GM06990 (cell line): ENCODE data around the gene DCST1.

Source experiments
- DNase-seq: peaks from one replicate; pipeline ENCODE4 v3.0.0-alpha.2; 2011; ENCODE audit not compliant: insufficient read length; ENCODE audit errors: extremely low read depth
- H3K27me3 ChIP-seq: replicated peaks from 2 replicates; pipeline ENCODE4 v1.6.0; 2011; ENCODE audit warnings: low read length; ENCODE audit not compliant: control insufficient read depth, insufficient read depth
- H3K36me3 ChIP-seq: 2 replicates; pipeline ENCODE4 v1.5.1; 2011; ENCODE audit warnings: low read length; ENCODE audit not compliant: control insufficient read depth, insufficient read depth
- H3K4me3 ChIP-seq: replicated peaks from 2 replicates; pipeline ENCODE4 v1.5.1; 2011; ENCODE audit warnings: low read depth, mild to moderate bottlenecking, control low read depth, low read length
- CTCF ChIP-seq: IDR thresholded peaks from 2 replicates; pipeline ENCODE4 v1.5.1; 2011; ENCODE audit warnings: low read length, control low read depth, mild to moderate bottlenecking, inconsistent platforms; ENCODE audit not compliant: insufficient read depth, poor library complexity, severe bottlenecking

DCST1 gene

DNA sequence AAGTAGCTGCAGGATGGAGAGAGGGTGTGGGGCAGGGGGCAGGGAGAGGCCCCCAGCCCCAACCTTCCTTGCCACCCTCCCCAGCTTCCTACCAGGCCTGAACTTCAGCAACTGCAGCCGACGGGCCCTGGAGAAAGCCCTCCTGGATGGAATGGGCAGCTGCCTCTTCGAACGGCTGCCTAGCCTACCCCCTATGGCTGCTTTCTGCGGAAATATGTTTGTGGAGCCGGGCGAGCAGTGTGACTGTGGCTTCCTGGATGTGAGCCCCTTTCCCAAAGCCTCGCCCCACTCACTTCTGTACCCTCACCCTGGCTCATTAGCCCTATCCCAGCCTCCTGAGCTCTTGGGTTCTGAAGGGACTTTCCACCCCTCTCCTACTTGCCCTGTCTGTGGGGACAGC is 23.5 kb downstream of the DCST1 start:
- no peak for DNase-seq
- no peaks in the 10 kb centered on the region for H3K36me3 ChIP-seq
- H3K4me3 ChIP-seq, result no peak overlapping the region
- no peak for TF ChIP-seq CTCF
- no peaks in the 10 kb centered on the region for H3K27me3 ChIP-seq

DNA sequence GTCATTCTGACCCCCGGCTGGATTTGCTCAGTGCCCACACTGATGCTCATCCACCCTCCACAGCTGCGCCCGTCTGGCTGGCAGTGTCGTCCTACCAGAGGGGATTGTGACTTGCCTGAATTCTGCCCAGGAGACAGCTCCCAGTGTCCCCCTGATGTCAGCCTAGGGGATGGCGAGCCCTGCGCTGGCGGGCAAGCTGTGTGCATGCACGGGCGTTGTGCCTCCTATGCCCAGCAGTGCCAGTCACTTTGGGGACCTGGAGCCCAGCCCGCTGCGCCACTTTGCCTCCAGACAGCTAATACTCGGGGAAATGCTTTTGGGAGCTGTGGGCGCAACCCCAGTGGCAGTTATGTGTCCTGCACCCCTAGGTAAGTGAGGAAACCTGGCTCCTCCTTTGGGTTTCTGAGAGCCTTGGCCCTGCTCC is 24.2 kb downstream of the DCST1 start:
- no peak overlapping the region for H3K4me3 ChIP-seq
- no peak for DNase-seq
- no peaks in the 10 kb centered on the region for H3K36me3 ChIP-seq

DNA sequence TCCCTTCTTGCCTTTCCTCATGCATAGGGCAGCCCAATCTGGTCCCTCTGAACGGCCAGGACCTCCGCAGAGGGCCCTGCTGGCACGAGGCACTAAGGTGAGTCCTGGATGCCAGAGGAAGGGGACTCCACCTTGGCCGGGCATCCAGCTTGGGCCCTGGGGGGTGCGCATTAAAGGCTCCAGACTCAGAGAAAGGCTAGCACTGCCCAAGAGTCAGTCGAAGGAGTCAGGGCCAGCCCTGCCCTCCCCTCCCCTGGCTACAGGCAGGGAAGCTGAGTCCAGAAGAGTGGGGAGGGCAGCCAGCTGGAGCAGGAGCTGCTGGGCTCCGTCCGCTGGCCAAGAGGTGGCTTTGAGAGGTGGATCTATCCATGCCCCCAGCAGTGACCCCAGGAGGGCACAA is 27.1 kb downstream of the DCST1 start:
- Histone ChIP-seq H3K36me3 (no peaks in the 10 kb centered on the region), H3K4me3 (no peak overlapping the region), H3K27me3 (no peaks in the 10 kb centered on the region)
- DNase-seq, result no peak
- no peak for TF ChIP-seq CTCF

More for the DNA sequence above, 24.2 kb downstream of the DCST1 start:
- TF ChIP-seq CTCF, result peak; percentile 1
- H3K27me3 ChIP-seq, result no peaks in the 10 kb centered on the region

DNA sequence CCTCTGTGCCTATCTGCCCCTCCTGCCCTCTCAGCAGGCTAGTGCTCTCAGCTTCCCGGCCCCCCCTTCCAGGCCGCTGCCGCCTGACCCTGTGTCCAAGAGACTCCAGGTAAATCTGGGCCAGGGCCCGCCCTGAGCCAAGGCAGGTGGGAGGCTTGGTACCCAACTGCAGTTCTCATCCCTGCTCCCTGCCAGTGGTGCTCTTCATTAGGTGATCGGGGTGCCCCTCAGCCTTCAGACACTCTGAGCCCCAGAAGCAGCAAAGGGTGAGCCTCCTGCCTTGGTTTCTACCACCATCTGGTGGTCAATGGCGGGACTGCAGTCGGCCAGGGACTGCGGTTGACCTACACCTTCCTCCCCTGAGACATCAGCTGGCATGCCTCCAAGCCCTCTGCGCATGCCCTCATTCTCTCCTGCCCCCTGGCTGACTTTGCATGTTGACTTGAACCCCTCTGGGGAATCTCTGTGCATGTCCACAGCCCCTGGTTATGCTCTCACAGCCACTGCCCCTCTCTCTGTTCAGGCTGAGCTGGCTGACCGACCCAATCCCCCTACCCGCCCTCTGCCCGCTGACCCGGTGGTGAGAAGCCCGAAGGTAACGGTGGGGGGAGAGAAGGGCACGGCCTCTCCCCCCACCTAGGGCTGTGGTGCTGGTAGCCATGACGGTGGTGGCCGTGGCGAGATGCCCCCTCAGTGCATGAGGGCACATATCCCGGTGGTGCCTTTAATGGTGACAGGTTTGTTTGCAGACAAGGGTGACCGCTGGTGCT is 27.9 kb downstream of the DCST1 start:
- H3K27me3 ChIP-seq, result no peaks in the 10 kb centered on the region
- H3K4me3 ChIP-seq, result peak overlapping the region; percentile 38
- peak; percentile 98 for TF ChIP-seq CTCF
- H3K36me3 ChIP-seq, result no peaks in the 10 kb centered on the region
- DNase-seq, result peak; percentile 85

DNA sequence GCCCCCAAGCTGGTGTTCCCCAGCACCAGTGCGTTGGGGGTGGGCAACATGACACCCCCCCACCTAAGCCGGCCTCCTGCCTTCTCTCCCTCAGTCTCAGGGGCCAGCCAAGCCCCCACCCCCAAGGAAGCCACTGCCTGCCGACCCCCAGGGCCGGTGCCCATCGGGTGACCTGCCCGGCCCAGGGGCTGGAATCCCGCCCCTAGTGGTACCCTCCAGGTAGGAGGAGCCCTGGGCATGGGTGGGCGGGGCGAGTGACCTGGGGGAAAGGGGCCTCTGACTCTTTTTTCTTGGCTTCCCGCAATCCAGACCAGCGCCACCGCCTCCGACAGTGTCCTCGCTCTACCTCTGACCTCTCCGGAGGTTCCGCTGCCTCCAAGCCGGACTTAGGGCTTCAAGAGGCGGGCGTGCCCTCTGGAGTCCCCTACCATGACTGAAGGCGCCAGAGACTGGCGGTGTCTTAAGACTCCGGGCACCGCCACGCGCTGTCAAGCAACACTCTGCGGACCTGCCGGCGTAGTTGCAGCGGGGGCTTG is 28.6 kb downstream of the DCST1 start:
- Histone ChIP-seq H3K36me3 (no peaks in the 10 kb centered on the region), H3K4me3 (no peak overlapping the region; the same call in 1 of the 2 replicates), H3K27me3 (no peaks in the 10 kb centered on the region)
- no peak for DNase-seq
- no peak for TF ChIP-seq CTCF
